Measurements from ENCODE around the gene CRIM1.

DNA sequence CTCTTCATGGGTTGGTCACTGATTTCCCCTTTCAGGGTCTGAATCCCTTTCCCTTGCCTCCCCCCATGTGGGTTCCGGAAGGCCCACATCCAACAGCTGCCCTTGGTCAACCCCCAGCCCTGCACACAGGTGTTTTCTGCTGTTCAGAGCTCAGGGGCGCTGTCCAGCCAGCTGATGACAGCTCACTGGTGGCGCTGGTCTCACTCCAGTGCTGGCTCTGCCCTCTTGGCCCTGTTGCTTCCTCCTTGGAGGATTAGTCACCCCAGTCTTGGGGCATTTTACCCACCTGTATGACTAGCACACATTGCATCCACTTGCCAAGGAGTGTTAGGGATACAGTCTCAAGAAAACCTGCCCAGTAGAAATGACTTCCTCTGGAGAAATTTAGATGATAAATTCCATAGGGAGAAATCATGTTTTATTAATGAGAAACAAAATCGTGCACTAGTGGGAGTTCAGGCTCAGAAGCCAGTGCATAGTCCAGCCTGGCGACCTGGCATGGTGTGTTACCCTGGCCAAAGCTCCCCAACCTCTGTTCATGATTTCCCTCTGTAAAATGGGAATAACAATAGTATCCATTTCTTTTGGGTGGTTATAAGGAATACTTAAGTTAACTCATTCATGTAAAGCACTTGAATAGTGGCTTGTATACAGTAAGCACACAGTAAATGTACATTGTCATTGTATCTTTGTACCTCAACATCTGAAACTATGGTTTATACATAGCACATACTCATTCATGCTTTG lies 21.6 kb downstream of the CRIM1 start:
- TF ChIP-seq TCF7 (CRISPR knock-in tag; IDR thresholded peaks at IDR 0.05; ENCODE audit: low read depth) (no peak), TP53 (CRISPR knock-in tag; IDR thresholded peaks at IDR 0.05) (no peak), CREM (CRISPR knock-in tag; IDR thresholded peaks at IDR 0.05) (no peak), SMAD3 (CRISPR knock-in tag; IDR thresholded peaks at IDR 0.05; ENCODE audit: borderline replicate concordance) (no peak)
- TF ChIP-seq, protein P1, sequence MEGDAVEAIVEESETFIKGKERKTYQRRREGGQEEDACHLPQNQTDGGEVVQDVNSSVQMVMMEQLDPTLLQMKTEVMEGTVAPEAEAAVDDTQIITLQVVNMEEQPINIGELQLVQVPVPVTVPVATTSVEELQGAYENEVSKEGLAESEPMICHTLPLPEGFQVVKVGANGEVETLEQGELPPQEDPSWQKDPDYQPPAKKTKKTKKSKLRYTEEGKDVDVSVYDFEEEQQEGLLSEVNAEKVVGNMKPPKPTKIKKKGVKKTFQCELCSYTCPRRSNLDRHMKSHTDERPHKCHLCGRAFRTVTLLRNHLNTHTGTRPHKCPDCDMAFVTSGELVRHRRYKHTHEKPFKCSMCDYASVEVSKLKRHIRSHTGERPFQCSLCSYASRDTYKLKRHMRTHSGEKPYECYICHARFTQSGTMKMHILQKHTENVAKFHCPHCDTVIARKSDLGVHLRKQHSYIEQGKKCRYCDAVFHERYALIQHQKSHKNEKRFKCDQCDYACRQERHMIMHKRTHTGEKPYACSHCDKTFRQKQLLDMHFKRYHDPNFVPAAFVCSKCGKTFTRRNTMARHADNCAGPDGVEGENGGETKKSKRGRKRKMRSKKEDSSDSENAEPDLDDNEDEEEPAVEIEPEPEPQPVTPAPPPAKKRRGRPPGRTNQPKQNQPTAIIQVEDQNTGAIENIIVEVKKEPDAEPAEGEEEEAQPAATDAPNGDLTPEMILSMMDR (IDR thresholded peaks at IDR 0.05), result no peak
- TF ChIP-seq, protein P2, sequence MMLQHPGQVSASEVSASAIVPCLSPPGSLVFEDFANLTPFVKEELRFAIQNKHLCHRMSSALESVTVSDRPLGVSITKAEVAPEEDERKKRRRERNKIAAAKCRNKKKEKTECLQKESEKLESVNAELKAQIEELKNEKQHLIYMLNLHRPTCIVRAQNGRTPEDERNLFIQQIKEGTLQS (CRISPR knock-in tag; conservative IDR thresholded peaks at IDR 0.05), result no peak
- TF ChIP-seq, protein P3, sequence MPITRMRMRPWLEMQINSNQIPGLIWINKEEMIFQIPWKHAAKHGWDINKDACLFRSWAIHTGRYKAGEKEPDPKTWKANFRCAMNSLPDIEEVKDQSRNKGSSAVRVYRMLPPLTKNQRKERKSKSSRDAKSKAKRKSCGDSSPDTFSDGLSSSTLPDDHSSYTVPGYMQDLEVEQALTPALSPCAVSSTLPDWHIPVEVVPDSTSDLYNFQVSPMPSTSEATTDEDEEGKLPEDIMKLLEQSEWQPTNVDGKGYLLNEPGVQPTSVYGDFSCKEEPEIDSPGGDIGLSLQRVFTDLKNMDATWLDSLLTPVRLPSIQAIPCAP (CRISPR knock-in tag; IDR thresholded peaks at IDR 0.05), result no peak
